ENCODE results near the gene LRP1B.

LRP1B gene

DNA sequence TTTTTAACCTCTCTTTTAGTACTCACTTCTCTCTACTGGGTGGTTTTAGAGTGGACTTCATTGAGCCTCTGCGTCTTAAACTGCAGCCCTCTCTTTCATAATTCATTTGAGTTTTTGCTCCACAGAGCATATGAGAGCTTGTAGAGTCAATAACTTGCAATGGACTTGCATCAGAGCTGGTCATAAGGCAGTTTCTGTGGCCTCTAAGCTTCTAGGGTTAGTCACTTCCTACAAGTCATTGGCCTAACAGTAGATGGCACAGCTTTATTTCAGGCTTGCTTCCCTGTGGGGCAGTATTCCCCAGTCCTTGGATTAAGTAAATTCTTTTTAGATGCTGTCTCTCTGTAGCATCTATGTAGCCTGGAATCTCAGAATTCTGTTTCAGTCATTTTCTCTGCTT, 1435.7 kb downstream of the LRP1B start:
- H3K27me3 ChIP-seq (ENCODE audit: insufficient read depth, low read depth) = no peaks in the 10 kb centered on the region
- no peak overlapping the region for H3K27ac ChIP-seq
- H4K20me1 ChIP-seq (ENCODE audit: insufficient read depth) = no peaks in the 10 kb centered on the region
- peak overlapping the region; percentile 14; the same call in 1 of the 2 replicates for H2AFZ ChIP-seq (ENCODE audit: low read depth)
- H3K4me2 ChIP-seq = no peak overlapping the region
- H3K9ac ChIP-seq = no peak overlapping the region
- no peaks in the 10 kb centered on the region for H3K36me3 ChIP-seq (ENCODE audit: insufficient read depth)
- no peaks in the 10 kb centered on the region for H3K79me2 ChIP-seq (ENCODE audit: insufficient read depth, low read depth)
- H3K4me3 ChIP-seq (IDR thresholded peaks at IDR 0.05; ENCODE audit: insufficient read depth, low read depth, low read length) = no peak overlapping the region
- TF ChIP-seq, protein P1, sequence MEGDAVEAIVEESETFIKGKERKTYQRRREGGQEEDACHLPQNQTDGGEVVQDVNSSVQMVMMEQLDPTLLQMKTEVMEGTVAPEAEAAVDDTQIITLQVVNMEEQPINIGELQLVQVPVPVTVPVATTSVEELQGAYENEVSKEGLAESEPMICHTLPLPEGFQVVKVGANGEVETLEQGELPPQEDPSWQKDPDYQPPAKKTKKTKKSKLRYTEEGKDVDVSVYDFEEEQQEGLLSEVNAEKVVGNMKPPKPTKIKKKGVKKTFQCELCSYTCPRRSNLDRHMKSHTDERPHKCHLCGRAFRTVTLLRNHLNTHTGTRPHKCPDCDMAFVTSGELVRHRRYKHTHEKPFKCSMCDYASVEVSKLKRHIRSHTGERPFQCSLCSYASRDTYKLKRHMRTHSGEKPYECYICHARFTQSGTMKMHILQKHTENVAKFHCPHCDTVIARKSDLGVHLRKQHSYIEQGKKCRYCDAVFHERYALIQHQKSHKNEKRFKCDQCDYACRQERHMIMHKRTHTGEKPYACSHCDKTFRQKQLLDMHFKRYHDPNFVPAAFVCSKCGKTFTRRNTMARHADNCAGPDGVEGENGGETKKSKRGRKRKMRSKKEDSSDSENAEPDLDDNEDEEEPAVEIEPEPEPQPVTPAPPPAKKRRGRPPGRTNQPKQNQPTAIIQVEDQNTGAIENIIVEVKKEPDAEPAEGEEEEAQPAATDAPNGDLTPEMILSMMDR (conservative IDR thresholded peaks at IDR 0.05; ENCODE audit: low read depth, low read length) = no peak
- H3K4me1 ChIP-seq (ENCODE audit: low read depth, poor library complexity, severe bottlenecking) = no peaks in the 10 kb centered on the region

DNA sequence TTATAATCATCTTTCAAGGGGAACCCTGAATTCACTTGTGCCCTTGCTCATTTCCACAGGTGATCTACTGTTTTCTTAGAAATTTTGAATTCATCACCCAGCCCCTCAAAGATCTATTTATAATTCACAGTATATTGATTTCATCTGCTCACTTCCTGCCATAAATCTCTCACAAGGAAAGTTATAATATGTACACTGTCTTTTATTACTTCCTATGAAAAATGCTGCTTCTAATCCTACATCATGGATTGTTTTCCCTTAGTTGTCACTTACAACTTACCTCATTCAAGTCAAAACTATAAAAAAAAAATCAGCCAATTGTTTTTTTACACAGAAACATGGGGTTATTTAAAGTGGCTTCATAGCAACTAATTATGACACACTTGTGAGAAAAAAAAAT, 1443.0 kb downstream of the LRP1B start:
- Histone ChIP-seq H3K36me3 (ENCODE audit: insufficient read depth) (no peaks in the 10 kb centered on the region), H3K27ac (no peak overlapping the region), H3K9ac (no peak overlapping the region), H3K4me2 (no peak overlapping the region), H4K20me1 (ENCODE audit: insufficient read depth) (no peaks in the 10 kb centered on the region), H3K79me2 (ENCODE audit: insufficient read depth, low read depth) (no peaks in the 10 kb centered on the region), H3K27me3 (ENCODE audit: insufficient read depth, low read depth) (no peaks in the 10 kb centered on the region), H3K4me1 (ENCODE audit: low read depth, poor library complexity, severe bottlenecking) (no peaks in the 10 kb centered on the region), H3K4me3 (IDR thresholded peaks at IDR 0.05; ENCODE audit: insufficient read depth, low read depth, low read length) (no peak overlapping the region), H2AFZ (ENCODE audit: low read depth) (no peak overlapping the region)
- TF ChIP-seq, protein P1 (conservative IDR thresholded peaks at IDR 0.05; ENCODE audit: low read depth, low read length) = no peak

DNA sequence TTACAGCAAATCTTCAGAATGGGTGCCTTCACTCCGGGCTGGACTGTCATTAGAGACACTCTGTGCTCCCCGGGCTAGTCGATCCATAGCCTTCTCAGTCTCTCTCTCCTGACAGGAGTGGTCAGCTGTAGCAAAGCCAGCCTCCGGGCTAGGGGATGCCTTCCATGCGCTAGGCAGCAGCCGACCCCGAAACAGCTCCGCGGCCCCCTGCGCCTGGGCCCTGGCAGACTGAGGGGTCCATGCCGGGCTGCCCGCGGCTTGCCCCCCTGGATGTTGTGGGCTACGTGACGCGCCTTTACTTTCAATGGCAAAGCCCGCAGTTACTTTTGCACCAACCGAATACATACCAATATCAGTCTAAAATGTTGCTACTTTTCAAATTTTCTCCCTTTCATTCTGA, 1447.2 kb downstream of the LRP1B start:
- TF ChIP-seq, protein P1 (conservative IDR thresholded peaks at IDR 0.05; ENCODE audit: low read depth, low read length) = no peak
- Histone ChIP-seq H4K20me1 (ENCODE audit: insufficient read depth) (no peaks in the 10 kb centered on the region), H3K27me3 (ENCODE audit: insufficient read depth, low read depth) (no peaks in the 10 kb centered on the region)

DNA sequence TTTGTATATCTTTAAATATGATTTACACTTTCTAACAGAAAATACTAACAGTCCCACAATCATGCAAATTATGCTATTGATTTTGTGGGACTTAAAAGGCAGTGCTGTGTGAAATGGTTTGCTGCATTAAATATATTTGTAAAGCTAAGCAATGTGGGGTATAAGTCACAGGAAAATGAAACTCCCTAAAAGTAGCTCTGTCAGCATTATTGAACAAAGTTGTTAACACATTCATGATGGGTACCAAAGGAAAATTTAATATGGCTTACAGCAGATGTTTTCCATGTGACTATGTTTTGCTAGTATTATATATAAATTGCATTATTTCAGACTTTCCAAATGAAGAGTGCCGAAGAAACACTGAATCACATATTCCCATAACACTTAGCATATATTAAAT, 1450.0 kb downstream of the LRP1B start:
- Histone ChIP-seq H3K36me3 (ENCODE audit: insufficient read depth) (no peaks in the 10 kb centered on the region), H2AFZ (ENCODE audit: low read depth) (no peak overlapping the region), H3K4me1 (ENCODE audit: low read depth, poor library complexity, severe bottlenecking) (peaks cover 4% of the 10 kb centered on the region), H3K4me2 (no peak overlapping the region), H3K27ac (no peak overlapping the region), H4K20me1 (ENCODE audit: insufficient read depth) (no peaks in the 10 kb centered on the region), H3K9ac (no peak overlapping the region), H3K79me2 (ENCODE audit: insufficient read depth, low read depth) (no peaks in the 10 kb centered on the region), H3K4me3 (IDR thresholded peaks at IDR 0.05; ENCODE audit: insufficient read depth, low read depth, low read length) (no peak overlapping the region), H3K27me3 (ENCODE audit: insufficient read depth, low read depth) (no peaks in the 10 kb centered on the region)
- TF ChIP-seq, protein P1 (conservative IDR thresholded peaks at IDR 0.05; ENCODE audit: low read depth, low read length) = no peak

More for the DNA sequence above, 1447.2 kb downstream of the LRP1B start:
- Histone ChIP-seq H3K4me2 (no peak overlapping the region), H3K27ac (no peak overlapping the region), H3K36me3 (ENCODE audit: insufficient read depth) (no peaks in the 10 kb centered on the region), H3K4me3 (IDR thresholded peaks at IDR 0.05; ENCODE audit: insufficient read depth, low read depth, low read length) (no peak overlapping the region), H2AFZ (ENCODE audit: low read depth) (no peak overlapping the region), H3K9ac (no peak overlapping the region), H3K79me2 (ENCODE audit: insufficient read depth, low read depth) (no peaks in the 10 kb centered on the region), H3K4me1 (ENCODE audit: low read depth, poor library complexity, severe bottlenecking) (peaks cover 4% of the 10 kb centered on the region)

All from KMS-11 (cell line).